GM12878 (cell line): ENCODE data around the gene MCTP2. TPM values are rescaled to one million over a fixed set of nuclear protein-coding genes. Genes with fewer than 3 reads are reported as not detected.

Experiments used
- ATAC-seq: fragments of 200-7000 bp; cut with Tn5 transposase; 3 replicates; pipeline ENCODE4 v1.9.1; 2020; ENCODE audit warnings: mild to moderate bottlenecking, moderate library complexity
- BruUV-seq: library from RNA; stranded (reverse); fragments of 400-500 nt; replicated peaks from 2 replicates; lab custom pipeline; 2021; lab: Mats Ljungman, UMichigan
- CTCF ChIA-PET: fragments of 300-600 bp; sonication (Branson Sonifier 250); formaldehyde crosslinking; extraction: SDS; loops from one replicate; lab custom pipeline; 2021; ENCODE audit warnings: inconsistent platforms; lab: Yijun Ruan, JAX
- POLR2A ChIA-PET: fragments of 350-600 bp; formaldehyde crosslinking; extraction: SDS; loops from one replicate; lab custom pipeline; 2021; ENCODE audit warnings: inconsistent platforms; lab: Charles Lee
- RAD21 ChIA-PET: fragments of 300-600 bp; sonication (Branson Sonifier 250); formaldehyde crosslinking; loops from one replicate; lab custom pipeline; 2023; ENCODE audit warnings: antibody characterized with exemption; ENCODE audit not compliant: unreplicated experiment; lab: Charles Lee
- SMC1A ChIA-PET: fragments of 300-600 bp; sonication (Branson Sonifier 250); formaldehyde crosslinking; loops from one replicate; lab custom pipeline; 2023; ENCODE audit not compliant: unreplicated experiment, uncharacterized antibody; lab: Charles Lee
- DNase-seq: peaks from one replicate; pipeline ENCODE4 v3.0.0-alpha.2; 2011; ENCODE audit warnings: low read depth, low spot score
- FAIRE-seq: peaks from 3 replicates; lab custom pipeline; 2011; peaks lifted over from hg19 to GRCh38; lab: Jason Lieb, UNC
- H2AFZ ChIP-seq: 2 replicates; pipeline ENCODE4 v1.6.0; 2011; ENCODE audit warnings: low read depth, low read length, control low read depth; ENCODE audit not compliant: control insufficient read depth
- H3K27ac ChIP-seq: 2 replicates; pipeline ENCODE4 v1.5.1; 2011; ENCODE audit warnings: control low read depth; ENCODE audit not compliant: control insufficient read depth, insufficient read depth
- H3K27me3 ChIP-seq, 2 experiments: replicated peaks in 1 of 2; 2 replicates each; pipeline versions ENCODE4 v1.6.0 to v1.6.1; 2011; ENCODE audit warnings: low read length in 1 of 2; ENCODE audit not compliant: control insufficient read depth in 2 of 2, insufficient read depth in 2 of 2
- H3K36me3 ChIP-seq, 2 experiments: 2 replicates each; pipeline ENCODE4 v1.5.1; 2011; ENCODE audit warnings: low read length in 1 of 2; ENCODE audit not compliant: control insufficient read depth in 2 of 2, insufficient read depth in 2 of 2
- H3K4me1 ChIP-seq: 2 replicates; pipeline ENCODE4 v1.6.1; 2011; ENCODE audit warnings: mild to moderate bottlenecking, low read length, moderate library complexity, mixed read lengths; ENCODE audit not compliant: control insufficient read depth, insufficient read depth
- H3K4me2 ChIP-seq: 2 replicates; pipeline ENCODE4 v1.6.0; 2011; ENCODE audit warnings: control low read depth; ENCODE audit not compliant: control insufficient read depth, insufficient read depth
- H3K4me3 ChIP-seq: fragments of 200-600 bp; sonication (generic); 2 replicates; pipeline ENCODE4 v1.5.1; 2016
- H3K79me2 ChIP-seq: 2 replicates; pipeline ENCODE4 v1.6.0; 2011; ENCODE audit warnings: low read length; ENCODE audit not compliant: control insufficient read depth, insufficient read depth
- H3K9ac ChIP-seq: 2 replicates; pipeline ENCODE4 v1.8.0; 2011; ENCODE audit warnings: low read length, control low read depth, mixed read lengths; ENCODE audit not compliant: control insufficient read depth, insufficient read depth
- H3K9me3 ChIP-seq: replicated peaks from 3 replicates; pipeline ENCODE4 v1.5.1; 2011; ENCODE audit warnings: mild to moderate bottlenecking, low read length; ENCODE audit not compliant: control insufficient read depth, insufficient read depth
- H4K20me1 ChIP-seq: 2 replicates; pipeline ENCODE4 v1.6.0; 2011; ENCODE audit not compliant: control insufficient read depth, insufficient read depth
- BCL11A ChIP-seq: IDR thresholded peaks from 2 replicates; pipeline ENCODE4 v1.6.1; 2011; ENCODE audit warnings: low read depth, low read length
- BRCA1 ChIP-seq: IDR thresholded peaks from 2 replicates; pipeline ENCODE4 v1.6.1; 2011; ENCODE audit warnings: low read depth, low read length, improper control_type of control experiment
- EGR1 ChIP-seq, 2 experiments: IDR thresholded peaks; 1 replicate in 1 of 2; 2 replicates in 1 of 2; pipeline ENCODE4 v1.6.1; 2011 to 2012; ENCODE audit warnings: low read depth in 2 of 2, low read length in 2 of 2, borderline replicate concordance in 1 of 2, mild to moderate bottlenecking in 1 of 2, moderate library complexity in 1 of 2
- ETV6 ChIP-seq, 2 experiments: fragments of 450-650 bp in 1 of 2; IDR thresholded peaks in 1 of 2; conservative IDR thresholded peaks in 1 of 2; 2 replicates each; pipeline ENCODE4 v1.6.1; 2014; ENCODE audit warnings: antibody characterized with exemption in 1 of 2, borderline replicate concordance in 1 of 2, low read depth in 1 of 2, mild to moderate bottlenecking in 1 of 2, moderate library complexity in 1 of 2
- JUNB ChIP-seq: IDR thresholded peaks from 2 replicates; pipeline ENCODE4 v1.6.1; 2016; ENCODE audit warnings: antibody characterized with exemption, mild to moderate bottlenecking
- NR2F1 ChIP-seq: fragments of 450-650 bp; conservative IDR thresholded peaks from 2 replicates; pipeline ENCODE4 v1.6.1; 2017; ENCODE audit warnings: mild to moderate bottlenecking
- POLR2A ChIP-seq: IDR thresholded peaks from 2 replicates; pipeline ENCODE4 v1.6.1; 2011; ENCODE audit warnings: low read depth, mild to moderate bottlenecking, low read length
- POU2F2 ChIP-seq: IDR thresholded peaks from 3 replicates; pipeline ENCODE4 v1.6.1; 2011; ENCODE audit warnings: low read depth, mild to moderate bottlenecking, low read length, borderline replicate concordance
- SMAD5 ChIP-seq: IDR thresholded peaks from 2 replicates; pipeline ENCODE4 v1.6.1; 2016; ENCODE audit warnings: antibody characterized with exemption, low read depth
- YY1 ChIP-seq: IDR thresholded peaks from 2 replicates; pipeline ENCODE4 v1.6.1; 2011; ENCODE audit warnings: low read depth, mild to moderate bottlenecking, low read length
- ZZZ3 ChIP-seq: IDR thresholded peaks from 2 replicates; pipeline ENCODE4 v1.6.1; 2011; ENCODE audit warnings: low read depth; ENCODE audit not compliant: control insufficient read depth, insufficient read length
- WGBS: methylation state at CpG from one replicate; pipeline ENCODE4 v1.1.6; 2016; ENCODE audit warnings: low lambda C conversion rate; ENCODE audit not compliant: insufficient replicate concordance, insufficient coverage; ENCODE audit errors: missing lambda C conversion rate; 5-methylcytosine and 5-hydroxymethylcytosine counted together
- in situ Hi-C: fragments of 300-500 bp; cut with MboI; formaldehyde crosslinking; loops from 9 replicates; pipeline ENCODE4 v1.14.3; 2018; ENCODE audit warnings: mixed read lengths
- intact Hi-C: fragments of 100-400 bp; cut with micrococcal nuclease; formaldehyde crosslinking; loops from one replicate; pipeline ENCODE4 v1.14.2; 2022; ENCODE audit not compliant: unreplicated experiment
- polyA plus RNA-seq, 11 experiments: library from polyadenylated mRNA; depleted of rRNA in 4 of 11; unstranded in 6 of 11; stranded (reverse) in 5 of 11; fragments of >200 nt; fragmentation: Nextera tagmentation in 4 of 11; fragmentation: Illumina TruSeq in 1 of 11; extraction: Ambion mirVana in 4 of 11; extraction: Trizol in 1 of 11; gene quantifications; 1 replicate in 1 of 11; 2 replicates in 10 of 11; pipeline versions ENCODE4 v1.2.1 to v1.2.3, GENCODE V29; 2011 to 2016; ENCODE audit warnings: inconsistent platforms in 2 of 11, missing spikeins in 2 of 11, low read depth in 1 of 11
- total RNA-seq, 4 experiments: library from RNA; depleted of rRNA in 3 of 4; stranded (reverse); fragments of >200 nt in 3 of 4; fragmentation: Illumina TruSeq in 1 of 4; extraction: Trizol in 1 of 4; gene quantifications; 2 replicates each; pipeline versions ENCODE4 v1.2.1 to v1.2.3, GENCODE V29; 2013 to 2021
- TF ChIP-seq, protein P1 (sequence below): IDR thresholded peaks from 2 replicates; pipeline ENCODE4 v1.6.1; 2012; ENCODE audit warnings: improper control_type of control experiment, low read depth, low read length; ENCODE audit not compliant: insufficient replicate concordance
- TF ChIP-seq, protein P2 (sequence below): IDR thresholded peaks from 2 replicates; pipeline ENCODE4 v1.6.1; 2012; ENCODE audit warnings: low read depth, low read length, improper control_type of control experiment

MCTP2 gene
- total and polyA plus RNA-seq, 10 of the 15 experiments (the other 5 are each of a cell fraction or from before 2014, with no cell fraction given): 0.24 to 48.5 (median 0.88) TPM

DNA sequence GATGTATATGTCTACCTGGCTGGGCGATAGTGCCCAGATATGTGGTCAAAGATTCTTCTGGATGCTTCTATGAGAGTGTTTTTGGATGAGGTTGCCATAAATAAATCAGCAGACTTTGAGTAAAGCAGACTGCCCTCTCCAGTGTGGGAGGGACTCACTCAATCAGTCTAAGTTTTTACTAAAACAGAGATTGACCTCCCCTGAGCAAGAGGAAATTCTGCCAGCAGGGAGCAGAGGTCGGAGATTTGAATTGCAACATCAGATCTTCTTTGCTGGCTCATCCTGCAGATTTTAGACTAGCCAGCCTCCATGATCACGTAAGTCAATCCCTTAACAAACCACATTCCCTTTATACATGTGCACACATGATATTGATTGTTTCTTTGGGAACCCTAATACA is 300.9 kb downstream of the MCTP2 start:
- Histone ChIP-seq H3K9ac (no peak overlapping the region), H3K36me3 (no peaks in the 10 kb centered on the region), H3K4me3 (no peak overlapping the region), H2AFZ (no peak overlapping the region), H3K27me3 (no peaks in the 10 kb centered on the region), H3K79me2 (no peaks in the 10 kb centered on the region), H3K9me3 (no peaks in the 10 kb centered on the region), H3K4me1 (no peaks in the 10 kb centered on the region), H3K4me2 (no peak overlapping the region), H3K27ac (no peak overlapping the region), H4K20me1 (no peaks in the 10 kb centered on the region)
- TF ChIP-seq POLR2A (no peak), ETV6 (conservative IDR thresholded peaks at IDR 0.05 in 1 of 2, IDR thresholded peaks at IDR 0.05 in 1 of 2; ENCODE audit: borderline replicate concordance in 1 of 2, low read depth in 1 of 2) (no peak), NR2F1 (no peak), BRCA1 (no peak), EGR1 (IDR thresholded peaks at IDR 0.05; ENCODE audit: borderline replicate concordance in 1 of 2, low read depth in 2 of 2, low read length in 2 of 2) (no peak), SMAD5 (no peak), ZZZ3 (no peak), POU2F2 (no peak), YY1 (no peak), BCL11A (no peak), JUNB (no peak)
- TF ChIP-seq, protein P1, sequence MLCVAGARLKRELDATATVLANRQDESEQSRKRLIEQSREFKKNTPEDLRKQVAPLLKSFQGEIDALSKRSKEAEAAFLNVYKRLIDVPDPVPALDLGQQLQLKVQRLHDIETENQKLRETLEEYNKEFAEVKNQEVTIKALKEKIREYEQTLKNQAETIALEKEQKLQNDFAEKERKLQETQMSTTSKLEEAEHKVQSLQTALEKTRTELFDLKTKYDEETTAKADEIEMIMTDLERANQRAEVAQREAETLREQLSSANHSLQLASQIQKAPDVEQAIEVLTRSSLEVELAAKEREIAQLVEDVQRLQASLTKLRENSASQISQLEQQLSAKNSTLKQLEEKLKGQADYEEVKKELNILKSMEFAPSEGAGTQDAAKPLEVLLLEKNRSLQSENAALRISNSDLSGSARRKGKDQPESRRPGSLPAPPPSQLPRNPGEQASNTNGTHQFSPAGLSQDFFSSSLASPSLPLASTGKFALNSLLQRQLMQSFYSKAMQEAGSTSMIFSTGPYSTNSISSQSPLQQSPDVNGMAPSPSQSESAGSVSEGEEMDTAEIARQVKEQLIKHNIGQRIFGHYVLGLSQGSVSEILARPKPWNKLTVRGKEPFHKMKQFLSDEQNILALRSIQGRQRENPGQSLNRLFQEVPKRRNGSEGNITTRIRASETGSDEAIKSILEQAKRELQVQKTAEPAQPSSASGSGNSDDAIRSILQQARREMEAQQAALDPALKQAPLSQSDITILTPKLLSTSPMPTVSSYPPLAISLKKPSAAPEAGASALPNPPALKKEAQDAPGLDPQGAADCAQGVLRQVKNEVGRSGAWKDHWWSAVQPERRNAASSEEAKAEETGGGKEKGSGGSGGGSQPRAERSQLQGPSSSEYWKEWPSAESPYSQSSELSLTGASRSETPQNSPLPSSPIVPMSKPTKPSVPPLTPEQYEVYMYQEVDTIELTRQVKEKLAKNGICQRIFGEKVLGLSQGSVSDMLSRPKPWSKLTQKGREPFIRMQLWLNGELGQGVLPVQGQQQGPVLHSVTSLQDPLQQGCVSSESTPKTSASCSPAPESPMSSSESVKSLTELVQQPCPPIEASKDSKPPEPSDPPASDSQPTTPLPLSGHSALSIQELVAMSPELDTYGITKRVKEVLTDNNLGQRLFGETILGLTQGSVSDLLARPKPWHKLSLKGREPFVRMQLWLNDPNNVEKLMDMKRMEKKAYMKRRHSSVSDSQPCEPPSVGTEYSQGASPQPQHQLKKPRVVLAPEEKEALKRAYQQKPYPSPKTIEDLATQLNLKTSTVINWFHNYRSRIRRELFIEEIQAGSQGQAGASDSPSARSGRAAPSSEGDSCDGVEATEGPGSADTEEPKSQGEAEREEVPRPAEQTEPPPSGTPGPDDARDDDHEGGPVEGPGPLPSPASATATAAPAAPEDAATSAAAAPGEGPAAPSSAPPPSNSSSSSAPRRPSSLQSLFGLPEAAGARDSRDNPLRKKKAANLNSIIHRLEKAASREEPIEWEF: no peak
- TF ChIP-seq, protein P2, sequence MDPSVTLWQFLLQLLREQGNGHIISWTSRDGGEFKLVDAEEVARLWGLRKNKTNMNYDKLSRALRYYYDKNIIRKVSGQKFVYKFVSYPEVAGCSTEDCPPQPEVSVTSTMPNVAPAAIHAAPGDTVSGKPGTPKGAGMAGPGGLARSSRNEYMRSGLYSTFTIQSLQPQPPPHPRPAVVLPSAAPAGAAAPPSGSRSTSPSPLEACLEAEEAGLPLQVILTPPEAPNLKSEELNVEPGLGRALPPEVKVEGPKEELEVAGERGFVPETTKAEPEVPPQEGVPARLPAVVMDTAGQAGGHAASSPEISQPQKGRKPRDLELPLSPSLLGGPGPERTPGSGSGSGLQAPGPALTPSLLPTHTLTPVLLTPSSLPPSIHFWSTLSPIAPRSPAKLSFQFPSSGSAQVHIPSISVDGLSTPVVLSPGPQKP: no peak
- DNase-seq: no peak
- POLR2A ChIA-PET: no interaction called here
- SMC1A ChIA-PET: no interaction called here
- WGBS: 2% methylated on average over 3 of the region's 3 CpGs
- BruUV-seq: no TSS peak
- CTCF ChIA-PET: no interaction called here
- FAIRE-seq: no peak
- no peak for ATAC-seq
- intact Hi-C loops: no loop called here
- in situ Hi-C loops: no loop called here
- RAD21 ChIA-PET: no interaction called here
